ENCODE results near the gene FCN2.

Gene FCN2

GRCh38 chr9:134869554-134870300 lies 10.9 kb upstream of the FCN2 start:
- no peak for DNase-seq

GRCh38 chr9:134870301-134870694 lies 10.3 kb upstream of the FCN2 start:
- DNase-seq = no peak

GRCh38 chr9:134870746-134871662 lies 9.6 kb upstream of the FCN2 start:
- no peak for DNase-seq

GRCh38 chr9:134871697-134872340 lies 8.8 kb upstream of the FCN2 start:
- DNase-seq = no peak

GRCh38 chr9:134872482-134873231 lies 8.0 kb upstream of the FCN2 start:
- DNase-seq = no peak

GRCh38 chr9:134875371-134875770 lies 5.2 kb upstream of the FCN2 start:
- no peak for DNase-seq

GRCh38 chr9:134877541-134877940 lies 3.1 kb upstream of the FCN2 start:
- DNase-seq = no peak

GRCh38 chr9:134879664-134880483 lies 736 bp upstream of the FCN2 start:
- DNase-seq = no peak

- no peak for DNase-seq
Measured at GRCh38 chr9:134881313-134881670, 682 bp downstream of the FCN2 start.

GRCh38 chr9:134882204-134882785 lies 1.7 kb downstream of the FCN2 start:
- no peak for DNase-seq

- DNase-seq = no peak
Measured at GRCh38 chr9:134883040-134883782, 2.6 kb downstream of the FCN2 start.

- no peak for DNase-seq
Measured at GRCh38 chr9:134884492-134884891, 3.9 kb downstream of the FCN2 start.

GRCh38 chr9:134885001-134885678 lies 4.5 kb downstream of the FCN2 start:
- DNase-seq = no peak

GRCh38 chr9:134885679-134886412 lies 5.2 kb downstream of the FCN2 start:
- no peak for DNase-seq

- no peak for DNase-seq
Measured at GRCh38 chr9:134886413-134886913, 5.9 kb downstream of the FCN2 start.

GRCh38 chr9:134887219-134887618 lies 6.6 kb downstream of the FCN2 start:
- DNase-seq = no peak

- no peak for DNase-seq
Measured at GRCh38 chr9:134887686-134888602, 7.3 kb downstream of the FCN2 start.

- DNase-seq = no peak
Measured at GRCh38 chr9:134888603-134889190, 8.1 kb downstream of the FCN2 start.
